ENCODE measurements around the gene SLC26A6.

The SLC26A6 gene

GRCh38 chr3:48600711-48601621 is 34.3 kb downstream of the SLC26A6 start:
- no peak for FAIRE-seq
- no peak for DNase-seq (ENCODE audit: low spot score)

GRCh38 chr3:48599509-48600285 is 35.6 kb downstream of the SLC26A6 start:
- FAIRE-seq (no peak), DNase-seq (ENCODE audit: low spot score) (no peak)

- no peak for DNase-seq (ENCODE audit: low spot score)
- no peak for FAIRE-seq
Measured at GRCh38 chr3:48599077-48599501, 36.2 kb downstream of the SLC26A6 start.

GRCh38 chr3:48598323-48599076 is 36.8 kb downstream of the SLC26A6 start:
- no peak for FAIRE-seq
- DNase-seq (ENCODE audit: low spot score) = no peak

GRCh38 chr3:48597408-48597800 is 37.9 kb downstream of the SLC26A6 start:
- DNase-seq (ENCODE audit: low spot score) (no peak), FAIRE-seq (no peak)

GRCh38 chr3:48596676-48597407 is 38.4 kb downstream of the SLC26A6 start:
- DNase-seq (ENCODE audit: low spot score) = no peak
- FAIRE-seq = no peak

- no peak for DNase-seq (ENCODE audit: low spot score)
- no peak for FAIRE-seq
Measured at GRCh38 chr3:48596157-48596556, 39.1 kb downstream of the SLC26A6 start.

- FAIRE-seq (peak; percentile 90), DNase-seq (ENCODE audit: low spot score) (peak; percentile 99)
Measured at GRCh38 chr3:48595526-48596121, 39.6 kb downstream of the SLC26A6 start.

GRCh38 chr3:48595075-48595525 is 40.2 kb downstream of the SLC26A6 start, which contains the start of gene COL7A1:
COL7A1 (minus strand) TSS chr3:48595329; CDS start chr3:48595159, 170 bp downstream.
- DNase-seq (ENCODE audit: low spot score) (no peak), FAIRE-seq (no peak)

GRCh38 chr3:48594417-48595049 is 40.7 kb downstream of the SLC26A6 start:
- FAIRE-seq = no peak
- DNase-seq (ENCODE audit: low spot score) = peak; percentile 20

GRCh38 chr3:48593337-48593736 is 41.9 kb downstream of the SLC26A6 start:
- DNase-seq (ENCODE audit: low spot score) (no peak), FAIRE-seq (no peak)

GRCh38 chr3:48592519-48593087 is 42.7 kb downstream of the SLC26A6 start:
- FAIRE-seq (no peak), DNase-seq (ENCODE audit: low spot score) (peak; percentile 33)

GRCh38 chr3:48591886-48592518 is 43.3 kb downstream of the SLC26A6 start:
- DNase-seq (ENCODE audit: low spot score) (no peak), FAIRE-seq (no peak)

- no peak for DNase-seq (ENCODE audit: low spot score)
- no peak for FAIRE-seq
Measured at GRCh38 chr3:48591436-48591835, 43.8 kb downstream of the SLC26A6 start.

GRCh38 chr3:48588230-48588629 is 47.0 kb downstream of the SLC26A6 start:
- FAIRE-seq = no peak
- no peak for DNase-seq (ENCODE audit: low spot score)

GRCh38 chr3:48587686-48588085 is 47.6 kb downstream of the SLC26A6 start:
- FAIRE-seq = no peak
- no peak for DNase-seq (ENCODE audit: low spot score)

- DNase-seq (ENCODE audit: low spot score) (no peak), FAIRE-seq (no peak)
Measured at GRCh38 chr3:48585411-48585810, 49.9 kb downstream of the SLC26A6 start.

- FAIRE-seq = no peak
- no peak for DNase-seq (ENCODE audit: low spot score)
Measured at GRCh38 chr3:48584836-48585235, 50.4 kb downstream of the SLC26A6 start.

Data from RCC 7860 (cell line).